Mucosa of descending colon (tissue), 3 donors: ENCODE data around the gene POU2F2. TPM values are rescaled to one million over a fixed set of nuclear protein-coding genes. Genes with fewer than 3 reads are reported as not detected.

Experiments
- ATAC-seq: fragments of 200-7000 bp; cut with Tn5 transposase; one replicate; pipeline ENCODE4 v1.9.1; 2020; ENCODE audit warnings: mild to moderate bottlenecking, moderate library complexity
- DNase-seq, 3 donors: peaks; one replicate each; pipeline ENCODE4 v3.0.0-alpha.2; 2020
- H3K36me3 ChIP-seq: fragments of 200-600 bp; one replicate; pipeline ENCODE4 v1.8.0; 2021; ENCODE audit warnings: low read depth, mild to moderate bottlenecking
- H3K4me1 ChIP-seq: fragments of 200-600 bp; one replicate; pipeline ENCODE4 v1.8.0; 2021; ENCODE audit warnings: low read depth, mild to moderate bottlenecking
- H3K4me3 ChIP-seq: fragments of 200-600 bp; one replicate; pipeline ENCODE4 v1.8.0; 2021; ENCODE audit warnings: mild to moderate bottlenecking
- H3K9me3 ChIP-seq: fragments of 200-600 bp; one replicate; pipeline ENCODE4 v1.8.0; 2021; ENCODE audit warnings: mild to moderate bottlenecking
- intact Hi-C, 2 donors: fragments of 100-400 bp; cut with DNase I in 1 of 2; cut with micrococcal nuclease in 1 of 2; formaldehyde crosslinking; loops; one replicate each; pipeline versions ENCODE4 v1.11.0 to v1.11.1; 2022; cut with DNase I, micrococcal nuclease
- total RNA-seq, 3 donors: library from RNA; stranded (reverse); fragmentation: NEBNext Ultra II Directional in 2 of 3; extraction: Animal tissue kit (Norgen Biotek cat#: 25700) in 2 of 3; gene quantifications; one replicate each; pipeline versions ENCODE4 v1.2.1 to v1.2.4, GENCODE V29; 2021 to 2023
- TF ChIP-seq, protein P1 (sequence below): fragments of 200-600 bp; IDR thresholded peaks from one replicate; pipeline ENCODE4 v1.8.0; 2022; ENCODE audit warnings: antibody characterized with exemption, mild to moderate bottlenecking
- donor health status: DM: no; HTN: no; CAD: no; lungs with moderate emphysema.
- donor health status: DM: no; HTN: no; CAD: no.
- donor health status: DM: no; HTN: yes; CAD: no.

Gene POU2F2
- total RNA-seq, 3 donors from 2014 or later, result 3.9 to 6.8 (median 6.1) TPM

DNA sequence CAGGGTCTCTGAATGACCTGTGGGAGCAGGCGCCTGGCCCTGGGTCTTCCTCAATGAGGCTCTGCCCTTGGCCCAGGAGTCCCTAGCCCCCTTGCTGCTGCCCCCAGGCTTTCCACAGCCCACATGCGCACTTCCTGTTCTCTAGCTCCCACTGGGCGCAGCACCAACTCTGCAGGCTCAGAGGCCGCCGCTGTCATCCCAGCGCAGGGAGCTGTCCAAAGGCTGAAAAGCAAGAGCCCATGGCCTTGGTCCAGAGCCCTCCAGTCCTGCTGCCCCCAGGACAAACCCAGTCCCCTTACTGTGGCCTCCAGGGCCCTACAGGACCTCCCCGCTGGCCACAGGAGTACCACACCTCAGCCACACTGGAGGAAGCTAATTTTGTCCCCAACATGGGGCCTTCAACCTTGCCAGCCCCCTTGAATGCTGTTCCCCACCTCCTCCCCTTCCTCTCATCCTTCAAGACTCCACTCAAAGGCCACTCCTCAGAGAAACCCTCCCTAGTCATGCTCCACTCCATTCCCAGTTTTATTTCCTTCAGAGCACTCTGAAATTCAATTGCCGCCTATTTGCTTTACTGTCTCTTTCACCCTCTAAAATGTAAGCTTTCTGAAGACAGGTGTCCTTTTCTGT lies 8.0 kb upstream of the POU2F2 start:
- intact Hi-C loops, result no loop called here
- DNase-seq, result peak in 2 of 3 donors; percentile 66 to 69
- no peak overlapping the region for H3K4me3 ChIP-seq

DNA sequence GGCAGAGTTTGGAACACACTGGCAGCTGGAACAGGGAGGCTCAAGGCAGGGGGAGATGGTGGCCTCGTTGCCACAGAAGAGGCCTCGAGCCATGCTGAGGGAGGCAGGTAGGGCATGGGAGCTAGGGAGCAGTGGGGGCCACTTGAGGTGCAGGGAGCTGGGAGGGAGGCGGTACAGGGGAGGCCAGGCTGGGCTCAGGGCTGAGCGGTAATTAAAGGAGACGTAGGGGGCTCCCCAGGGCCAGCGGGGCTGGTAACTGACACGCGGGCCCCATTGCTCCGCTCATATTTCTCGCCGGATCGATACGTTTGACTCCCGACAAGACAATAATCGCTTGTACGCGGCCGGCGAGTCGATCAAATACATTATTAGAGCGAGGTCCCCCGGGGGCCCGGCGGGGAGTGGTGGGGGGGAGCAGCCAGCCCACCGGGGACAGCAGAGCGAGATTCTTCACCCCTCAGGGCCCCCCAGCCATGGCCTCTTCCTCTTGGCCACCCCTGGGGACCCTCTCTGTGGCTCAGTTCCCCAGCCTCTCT lies 2.4 kb upstream of the POU2F2 start:
- intact Hi-C loops, result loop anchor here (5.0 kb wide), 1 partner anchor 48 kb away; no protein-coding TSS in a partner anchor
- Histone ChIP-seq H3K9me3 (no peaks in the 10 kb centered on the region), H3K36me3 (no peaks in the 10 kb centered on the region), H3K4me3 (no peak overlapping the region), H3K4me1 (peaks cover 4% of the 10 kb centered on the region)
- DNase-seq (no peak), ATAC-seq (no peak)
- TF ChIP-seq, protein P1, sequence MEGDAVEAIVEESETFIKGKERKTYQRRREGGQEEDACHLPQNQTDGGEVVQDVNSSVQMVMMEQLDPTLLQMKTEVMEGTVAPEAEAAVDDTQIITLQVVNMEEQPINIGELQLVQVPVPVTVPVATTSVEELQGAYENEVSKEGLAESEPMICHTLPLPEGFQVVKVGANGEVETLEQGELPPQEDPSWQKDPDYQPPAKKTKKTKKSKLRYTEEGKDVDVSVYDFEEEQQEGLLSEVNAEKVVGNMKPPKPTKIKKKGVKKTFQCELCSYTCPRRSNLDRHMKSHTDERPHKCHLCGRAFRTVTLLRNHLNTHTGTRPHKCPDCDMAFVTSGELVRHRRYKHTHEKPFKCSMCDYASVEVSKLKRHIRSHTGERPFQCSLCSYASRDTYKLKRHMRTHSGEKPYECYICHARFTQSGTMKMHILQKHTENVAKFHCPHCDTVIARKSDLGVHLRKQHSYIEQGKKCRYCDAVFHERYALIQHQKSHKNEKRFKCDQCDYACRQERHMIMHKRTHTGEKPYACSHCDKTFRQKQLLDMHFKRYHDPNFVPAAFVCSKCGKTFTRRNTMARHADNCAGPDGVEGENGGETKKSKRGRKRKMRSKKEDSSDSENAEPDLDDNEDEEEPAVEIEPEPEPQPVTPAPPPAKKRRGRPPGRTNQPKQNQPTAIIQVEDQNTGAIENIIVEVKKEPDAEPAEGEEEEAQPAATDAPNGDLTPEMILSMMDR, result no peak

More for the DNA sequence above, 8.0 kb upstream of the POU2F2 start:
- TF ChIP-seq, protein P1, result no peak
- ATAC-seq, result peak; percentile 74
- no peaks in the 10 kb centered on the region for H3K36me3 ChIP-seq
- H3K4me1 ChIP-seq, result no peaks in the 10 kb centered on the region
- H3K9me3 ChIP-seq, result no peaks in the 10 kb centered on the region

DNA sequence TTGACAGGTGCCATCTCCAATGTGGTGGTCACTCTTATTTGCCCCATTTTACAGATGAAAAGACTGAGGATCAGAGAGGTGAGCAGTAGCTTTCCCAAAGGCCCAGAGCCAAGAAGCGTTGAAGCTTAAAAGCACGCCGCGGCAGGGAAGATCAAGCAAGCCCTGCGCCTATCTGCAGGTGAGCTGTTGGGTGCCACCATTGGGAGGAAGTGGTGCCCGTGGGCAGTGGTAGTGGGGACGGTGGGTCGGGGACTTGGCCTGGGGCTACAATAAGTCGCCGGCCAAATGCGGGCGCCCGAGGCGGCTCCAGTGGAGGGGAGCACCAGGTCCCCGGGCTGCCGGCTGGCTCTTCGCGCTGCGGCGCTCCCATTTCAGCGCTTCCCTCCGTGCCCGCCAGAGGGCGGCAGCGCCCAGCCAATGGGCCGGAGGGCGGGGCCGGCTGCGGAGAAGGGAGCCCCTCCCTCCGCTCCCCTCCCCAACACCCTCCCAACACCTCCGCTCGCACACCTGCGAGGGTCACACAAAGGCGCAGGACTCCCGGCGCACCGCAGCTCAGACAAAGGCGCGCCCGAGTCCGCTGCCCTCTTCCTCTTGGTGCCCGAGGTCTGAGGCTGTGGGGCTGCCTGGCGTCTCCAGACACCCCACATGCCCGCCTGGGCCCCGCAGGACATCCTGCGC lies 744 bp upstream of the POU2F2 start:
- peak; percentile 89 for ATAC-seq
- TF ChIP-seq, protein P1, result peak; percentile 91
- DNase-seq, result peak; percentile 81 to 89 (median 84)
- Histone ChIP-seq H3K36me3 (no peaks in the 10 kb centered on the region), H3K4me3 (no peak overlapping the region), H3K9me3 (no peaks in the 10 kb centered on the region), H3K4me1 (peaks cover 4% of the 10 kb centered on the region)
- intact Hi-C loops, result loop anchor here (5.0 kb wide), 1 partner anchor 49 kb away; no protein-coding TSS in a partner anchor

DNA sequence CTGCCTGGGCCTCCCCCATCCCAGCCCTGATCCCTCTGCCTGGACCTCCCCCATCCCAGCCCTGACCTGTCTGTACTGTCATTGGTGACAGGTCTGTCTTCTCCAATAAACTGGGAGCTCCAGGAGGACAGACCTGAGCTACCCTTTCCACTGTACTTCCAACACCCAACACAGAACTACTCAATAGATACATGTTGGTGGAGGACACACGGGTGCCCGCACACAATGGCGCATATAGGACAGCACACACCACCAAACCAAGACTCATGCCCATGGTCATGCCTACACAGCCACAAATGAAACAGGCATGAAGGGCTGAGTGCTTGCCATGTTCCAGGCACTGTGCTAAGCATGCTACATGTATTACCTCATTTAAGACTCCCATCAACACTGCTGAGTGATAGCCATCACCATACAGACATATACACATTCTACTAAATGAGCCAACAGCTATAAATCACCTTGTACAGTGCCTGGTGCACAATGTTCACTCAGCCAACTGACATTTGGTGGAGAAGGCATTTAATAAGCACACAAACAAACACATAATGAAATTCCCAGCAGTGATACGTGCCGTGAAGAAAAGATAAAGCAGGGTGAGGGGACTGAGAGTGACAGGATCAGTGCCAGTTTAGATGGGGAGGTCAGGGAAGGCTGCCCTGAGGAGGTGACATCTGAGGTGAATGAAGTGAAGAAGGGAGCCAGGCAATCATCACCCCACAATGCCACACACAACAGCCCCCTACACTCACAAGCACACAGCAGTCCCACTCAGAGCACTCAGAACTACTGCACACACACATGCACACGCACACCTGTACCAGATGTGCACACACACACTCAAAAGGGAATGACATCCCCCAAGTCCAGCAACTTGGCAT lies 857 bp downstream of the POU2F2 start:
- no peak overlapping the region for H3K4me3 ChIP-seq
- DNase-seq (no peak), ATAC-seq (no peak)
- peaks cover 4% of the 10 kb centered on the region for H3K4me1 ChIP-seq
- no peaks in the 10 kb centered on the region for H3K36me3 ChIP-seq
- TF ChIP-seq, protein P1, result no peak
- intact Hi-C loops, result loop anchor here (5.0 kb wide), 1 partner anchor 51 kb away; no protein-coding TSS in a partner anchor
- no peaks in the 10 kb centered on the region for H3K9me3 ChIP-seq

DNA sequence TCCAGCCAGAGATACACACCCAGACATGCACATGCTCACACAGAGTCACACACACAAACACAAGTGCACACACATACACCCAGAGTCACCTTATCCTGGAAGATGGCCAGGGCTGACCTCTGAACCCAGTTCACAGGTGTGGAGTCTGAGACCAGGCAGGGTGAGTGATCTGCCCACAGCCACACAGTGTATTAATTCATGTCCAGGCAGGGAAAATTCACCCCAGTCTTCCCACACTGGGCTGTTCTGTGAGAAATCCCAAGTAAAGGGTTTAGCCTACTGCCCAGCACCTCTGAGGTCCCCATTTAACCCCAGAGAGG lies 2.0 kb downstream of the POU2F2 start:
- no peak for DNase-seq
- Histone ChIP-seq H3K4me1 (peaks cover 4% of the 10 kb centered on the region), H3K4me3 (no peak overlapping the region), H3K36me3 (no peaks in the 10 kb centered on the region), H3K9me3 (no peaks in the 10 kb centered on the region)
- intact Hi-C loops, result loop anchor here (5.0 kb wide), 1 partner anchor 52 kb away; no protein-coding TSS in a partner anchor
- TF ChIP-seq, protein P1, result no peak
- no peak for ATAC-seq
